ENCODE measurements around the gene ZNF740.

ZNF740 gene

GRCh38 chr12:53214687-53215455 is 34.3 kb downstream of the ZNF740 start:
- no peak for DNase-seq

GRCh38 chr12:53215497-53215896 is 35.0 kb downstream of the ZNF740 start:
- no peak for DNase-seq

- no peak for DNase-seq
These were observed 36.8 kb downstream of the ZNF740 start for GRCh38 chr12:53217051-53217930.

GRCh38 chr12:53217931-53218307 is 37.4 kb downstream of the ZNF740 start:
- no peak for DNase-seq

GRCh38 chr12:53218551-53219291 is 38.2 kb downstream of the ZNF740 start:
- DNase-seq, result no peak

GRCh38 chr12:53219292-53219955 is 38.9 kb downstream of the ZNF740 start:
- no peak for DNase-seq

- peak in 1 of 2 experiments; percentile 56 for DNase-seq
These were observed 39.6 kb downstream of the ZNF740 start for GRCh38 chr12:53219956-53220693.

- peak; percentile 72 to 76 for DNase-seq
These were observed 40.2 kb downstream of the ZNF740 start for GRCh38 chr12:53220694-53221202.

GRCh38 chr12:53221203-53222080 is 40.9 kb downstream of the ZNF740 start:
- DNase-seq, result peak in 1 of 2 experiments; percentile 43

- DNase-seq, result no peak
These were observed 41.7 kb downstream of the ZNF740 start for GRCh38 chr12:53222170-53222721.

- no peak for DNase-seq
These were observed 42.3 kb downstream of the ZNF740 start for GRCh38 chr12:53222806-53223261.

- no peak for DNase-seq
These were observed 43.0 kb downstream of the ZNF740 start for GRCh38 chr12:53223389-53224060.

- DNase-seq, result no peak
These were observed 43.8 kb downstream of the ZNF740 start for GRCh38 chr12:53224061-53224896.

- no peak for DNase-seq
These were observed 44.5 kb downstream of the ZNF740 start for GRCh38 chr12:53224897-53225634.

- DNase-seq, result no peak
These were observed 45.3 kb downstream of the ZNF740 start for GRCh38 chr12:53225635-53226424.

- no peak for DNase-seq
These were observed 46.3 kb downstream of the ZNF740 start for GRCh38 chr12:53226815-53227214.

GRCh38 chr12:53227341-53227740 is 46.8 kb downstream of the ZNF740 start:
- DNase-seq, result no peak

Measured in SHP77 (cell line).